HepG2 (cell line): Measurements from ENCODE around the gene MT1A. TPM values are rescaled to one million over a fixed set of nuclear protein-coding genes. Genes with fewer than 3 reads are reported as not detected.
A peak's percentile ranks its signal among the peaks of the same experiment; 100 is the strongest.

ENCODE experiments used
- ATRX ChIP-seq: sonication (generic); formaldehyde crosslinking; IDR thresholded peaks from 2 replicates; pipeline ENCODE4 v1.4.0; 2020; ENCODE audit warnings: missing genetic modification reagents, borderline replicate concordance
- HNRNPL ChIP-seq: fragments of 200-400 bp; formaldehyde crosslinking; IDR thresholded peaks from 2 replicates; pipeline ENCODE4 v1.6.1; 2017; ENCODE audit warnings: mild to moderate bottlenecking, low read depth, low read length
- HNRNPUL1 ChIP-seq: fragments of 200-400 bp; formaldehyde crosslinking; IDR thresholded peaks from 2 replicates; pipeline ENCODE4 v1.6.1; 2017; ENCODE audit warnings: low read depth, mild to moderate bottlenecking, low read length, moderate library complexity
- HOXA3 ChIP-seq: sonication (generic); formaldehyde crosslinking; IDR thresholded peaks from 2 replicates; pipeline ENCODE4 v1.5.0; 2020; ENCODE audit warnings: missing genetic modification reagents
- KLF16 ChIP-seq, 2 experiments: sonication (generic) in 1 of 2; formaldehyde crosslinking in 1 of 2; IDR thresholded peaks; 2 replicates each; pipeline versions ENCODE4 v1.6.1 to v1.8.0; 2016 to 2023; ENCODE audit warnings: missing genetic modification reagents in 2 of 2, missing compliant biosample characterization in 1 of 2
- KMT2A ChIP-seq: sonication (generic); formaldehyde crosslinking; IDR thresholded peaks from 2 replicates; pipeline ENCODE4 v1.4.0; 2020; ENCODE audit warnings: missing genetic modification reagents
- KMT2B ChIP-seq: IDR thresholded peaks from 2 replicates; pipeline ENCODE4 v1.6.1; 2016; ENCODE audit warnings: missing genetic modification reagents, missing compliant biosample characterization
- MAFK ChIP-seq, 2 experiments: IDR thresholded peaks in 1 of 2; conservative IDR thresholded peaks in 1 of 2; 2 replicates each; pipeline ENCODE4 v1.6.1; 2011; ENCODE audit warnings: improper control_type of control experiment in 2 of 2, low read length in 2 of 2
- NFKBIZ ChIP-seq: IDR thresholded peaks from 2 replicates; pipeline ENCODE4 v1.6.1; 2018; ENCODE audit warnings: missing genetic modification reagents, missing compliant biosample characterization
- NR3C1 ChIP-seq: sonication (generic); formaldehyde crosslinking; IDR thresholded peaks from 2 replicates; pipeline ENCODE4 v1.4.0; 2020; ENCODE audit warnings: missing genetic modification reagents
- PHF21A ChIP-seq: sonication (generic); formaldehyde crosslinking; IDR thresholded peaks from 2 replicates; pipeline ENCODE4 v1.5.0; 2020; ENCODE audit warnings: mild to moderate bottlenecking, missing genetic modification reagents
- POLR2A ChIP-seq, 2 experiments: IDR thresholded peaks; 2 replicates each; pipeline ENCODE4 v1.6.1; 2011; ENCODE audit warnings: low read depth in 2 of 2, low read length in 2 of 2, mild to moderate bottlenecking in 1 of 2, moderate library complexity in 1 of 2; ENCODE audit not compliant: insufficient read depth in 1 of 2
- SUZ12 ChIP-seq: fragments of 150-350 bp; IDR thresholded peaks from 2 replicates; pipeline ENCODE4 v1.6.1; 2014; ENCODE audit warnings: low read depth, low read length
- ZFX ChIP-seq: sonication (generic); formaldehyde crosslinking; IDR thresholded peaks from 2 replicates; pipeline ENCODE4 v1.4.0; 2020; ENCODE audit warnings: mild to moderate bottlenecking, low read depth, missing genetic modification reagents, moderate library complexity
- ZNF577 ChIP-seq: sonication (generic); formaldehyde crosslinking; IDR thresholded peaks from 2 replicates; pipeline ENCODE4 v1.4.0; 2020; ENCODE audit warnings: mild to moderate bottlenecking, low read depth, missing genetic modification reagents, borderline replicate concordance
- polyA plus RNA-seq, 8 experiments: library from polyadenylated mRNA; depleted of rRNA in 3 of 8; stranded (reverse) in 7 of 8; unstranded in 1 of 8; fragments of >200 nt; fragmentation: Illumina TruSeq in 4 of 8; extraction: Trizol in 4 of 8; gene quantifications; 2 replicates each; pipeline versions ENCODE4 v1.2.1 to v1.2.3, GENCODE V29; 2011 to 2016; ENCODE audit warnings: low read depth in 4 of 8, missing spikeins in 1 of 8, mixed read lengths in 1 of 8; ENCODE audit not compliant: insufficient read depth in 1 of 8
- total RNA-seq, 5 experiments: library from RNA; depleted of rRNA; stranded (reverse); fragments of >200 nt; fragmentation: Illumina TruSeq; extraction: Trizol; gene quantifications; 2 replicates each; pipeline ENCODE4 v1.2.3, GENCODE V29; 2016; ENCODE audit warnings: low read depth in 1 of 5
- TF ChIP-seq, protein P1 (sequence below): IDR thresholded peaks from 2 replicates; pipeline ENCODE4 v1.6.1; 2016; ENCODE audit warnings: low read depth, borderline replicate concordance
- TF ChIP-seq, protein P2 (sequence below): sonication (generic); formaldehyde crosslinking; IDR thresholded peaks from 2 replicates; pipeline ENCODE4 v1.8.0; 2022; ENCODE audit warnings: mild to moderate bottlenecking, missing genetic modification reagents
- TF ChIP-seq, protein P3 (sequence below): IDR thresholded peaks from 2 replicates; pipeline ENCODE4 v1.6.1; 2012; ENCODE audit warnings: inconsistent platforms
- TF ChIP-seq, protein P4 (sequence below): sonication (generic); formaldehyde crosslinking; IDR thresholded peaks from 2 replicates; pipeline ENCODE4 v1.4.0; 2020; ENCODE audit warnings: mild to moderate bottlenecking, missing genetic modification reagents
- TF ChIP-seq, protein P5 (sequence below), 2 experiments: sonication (generic) in 1 of 2; formaldehyde crosslinking in 1 of 2; IDR thresholded peaks; 2 replicates each; pipeline versions ENCODE4 v1.6.1 to v1.9.0; 2014 to 2022; ENCODE audit warnings: antibody characterized with exemption in 1 of 2, borderline replicate concordance in 1 of 2, inconsistent platforms in 1 of 2, low read depth in 1 of 2, missing genetic modification reagents in 1 of 2

Gene MT1A
- total and polyA plus RNA-seq, 2 of the 13 experiments (the other 11 are each of a cell fraction or from before 2014, with no cell fraction given): 8.3 to 10.4 TPM

DNA sequence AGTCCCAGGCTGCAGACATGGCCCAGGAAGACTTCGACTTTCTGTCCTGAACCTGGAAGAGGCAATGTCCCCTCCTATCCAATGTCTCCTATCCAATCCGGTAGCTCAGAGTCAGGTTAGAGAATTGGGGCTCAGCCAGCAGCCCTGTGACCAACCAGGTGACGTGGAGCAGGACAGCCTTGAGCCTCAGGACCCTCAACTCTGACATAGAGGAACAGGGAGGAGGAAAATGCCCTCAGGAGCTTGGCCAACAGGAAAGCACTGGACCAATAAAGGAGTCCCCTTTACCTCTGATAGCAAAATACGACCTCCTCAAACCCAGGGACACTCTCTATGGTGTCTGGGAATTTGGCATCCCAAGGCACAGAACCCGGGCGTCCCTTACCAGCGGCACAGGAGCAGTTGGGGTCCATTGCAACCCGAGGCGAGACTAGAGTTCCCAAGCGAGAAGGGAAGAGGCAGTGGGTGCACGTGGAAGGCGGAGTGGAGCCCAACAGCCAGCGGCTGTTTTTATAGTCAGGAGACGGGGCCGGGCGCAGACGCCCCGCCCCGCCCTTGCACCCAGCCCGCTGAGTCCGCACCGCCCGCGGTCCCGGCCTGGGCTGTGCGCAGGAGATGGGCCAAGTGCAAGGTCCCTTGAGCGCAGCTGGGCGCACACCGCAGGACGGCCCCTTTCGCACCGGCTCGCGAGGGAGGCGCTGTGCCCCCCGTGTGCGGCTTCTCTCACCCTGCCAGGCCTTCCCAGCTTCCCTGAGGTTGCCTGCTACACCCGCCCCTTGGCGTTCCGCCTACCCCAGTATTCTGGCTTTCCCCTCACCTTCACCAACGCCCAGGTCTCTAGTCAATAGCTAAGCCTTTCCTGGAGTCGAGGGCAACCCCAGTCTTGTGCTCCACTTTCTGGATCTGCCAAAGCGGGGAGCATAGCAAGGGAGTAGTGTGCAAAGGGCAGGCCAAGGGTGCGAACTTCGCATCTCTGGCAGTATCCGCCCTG, 29.4 kb downstream of the MT1A start, which contains the start of gene MT1G (continued):
- no peak for TF ChIP-seq HNRNPUL1
- no peak for TF ChIP-seq MAFK (conservative IDR thresholded peaks at IDR 0.05 in 1 of 2, IDR thresholded peaks at IDR 0.05 in 1 of 2; ENCODE audit: low read length in 2 of 2)
- TF ChIP-seq KLF16 (CRISPR knock-in tag; IDR thresholded peaks at IDR 0.05): no peak
- TF ChIP-seq HOXA3 (CRISPR knock-in tag): peak; percentile 69; the same call in 1 of the 2 replicates
- TF ChIP-seq SUZ12: no peak
- TF ChIP-seq, protein P1, sequence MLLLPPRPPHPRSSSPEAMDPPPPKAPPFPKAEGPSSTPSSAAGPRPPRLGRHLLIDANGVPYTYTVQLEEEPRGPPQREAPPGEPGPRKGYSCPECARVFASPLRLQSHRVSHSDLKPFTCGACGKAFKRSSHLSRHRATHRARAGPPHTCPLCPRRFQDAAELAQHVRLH: no peak
- no peak for TF ChIP-seq KMT2B (CRISPR knock-in tag)
- TF ChIP-seq ATRX (CRISPR knock-in tag): no peak
- TF ChIP-seq ZNF577: no peak
- peak; percentile 89 to 90 for TF ChIP-seq POLR2A (IDR thresholded peaks at IDR 0.05; ENCODE audit: insufficient read depth in 1 of 2, low read depth in 2 of 2, low read length in 2 of 2)
- 0 out of 2 replicates have a peak, but pooled peaks have one; percentile 44 for TF ChIP-seq KMT2A (CRISPR knock-in tag)
- TF ChIP-seq, protein P2, sequence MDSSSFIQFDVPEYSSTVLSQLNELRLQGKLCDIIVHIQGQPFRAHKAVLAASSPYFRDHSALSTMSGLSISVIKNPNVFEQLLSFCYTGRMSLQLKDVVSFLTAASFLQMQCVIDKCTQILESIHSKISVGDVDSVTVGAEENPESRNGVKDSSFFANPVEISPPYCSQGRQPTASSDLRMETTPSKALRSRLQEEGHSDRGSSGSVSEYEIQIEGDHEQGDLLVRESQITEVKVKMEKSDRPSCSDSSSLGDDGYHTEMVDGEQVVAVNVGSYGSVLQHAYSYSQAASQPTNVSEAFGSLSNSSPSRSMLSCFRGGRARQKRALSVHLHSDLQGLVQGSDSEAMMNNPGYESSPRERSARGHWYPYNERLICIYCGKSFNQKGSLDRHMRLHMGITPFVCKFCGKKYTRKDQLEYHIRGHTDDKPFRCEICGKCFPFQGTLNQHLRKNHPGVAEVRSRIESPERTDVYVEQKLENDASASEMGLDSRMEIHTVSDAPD (CRISPR knock-in tag): no peak
- TF ChIP-seq, protein P3, sequence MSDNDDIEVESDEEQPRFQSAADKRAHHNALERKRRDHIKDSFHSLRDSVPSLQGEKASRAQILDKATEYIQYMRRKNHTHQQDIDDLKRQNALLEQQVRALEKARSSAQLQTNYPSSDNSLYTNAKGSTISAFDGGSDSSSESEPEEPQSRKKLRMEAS: 0 out of 2 replicates have a peak, but pooled peaks have one; percentile 68
- peak; percentile 67; the same call in 1 of the 2 replicates for TF ChIP-seq ZFX (CRISPR knock-in tag)
- TF ChIP-seq PHF21A (CRISPR knock-in tag): peak; percentile 93
- TF ChIP-seq, protein P4, sequence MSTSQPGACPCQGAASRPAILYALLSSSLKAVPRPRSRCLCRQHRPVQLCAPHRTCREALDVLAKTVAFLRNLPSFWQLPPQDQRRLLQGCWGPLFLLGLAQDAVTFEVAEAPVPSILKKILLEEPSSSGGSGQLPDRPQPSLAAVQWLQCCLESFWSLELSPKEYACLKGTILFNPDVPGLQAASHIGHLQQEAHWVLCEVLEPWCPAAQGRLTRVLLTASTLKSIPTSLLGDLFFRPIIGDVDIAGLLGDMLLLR: no peak; the same call in 1 of the 2 replicates
- TF ChIP-seq, protein P5, sequence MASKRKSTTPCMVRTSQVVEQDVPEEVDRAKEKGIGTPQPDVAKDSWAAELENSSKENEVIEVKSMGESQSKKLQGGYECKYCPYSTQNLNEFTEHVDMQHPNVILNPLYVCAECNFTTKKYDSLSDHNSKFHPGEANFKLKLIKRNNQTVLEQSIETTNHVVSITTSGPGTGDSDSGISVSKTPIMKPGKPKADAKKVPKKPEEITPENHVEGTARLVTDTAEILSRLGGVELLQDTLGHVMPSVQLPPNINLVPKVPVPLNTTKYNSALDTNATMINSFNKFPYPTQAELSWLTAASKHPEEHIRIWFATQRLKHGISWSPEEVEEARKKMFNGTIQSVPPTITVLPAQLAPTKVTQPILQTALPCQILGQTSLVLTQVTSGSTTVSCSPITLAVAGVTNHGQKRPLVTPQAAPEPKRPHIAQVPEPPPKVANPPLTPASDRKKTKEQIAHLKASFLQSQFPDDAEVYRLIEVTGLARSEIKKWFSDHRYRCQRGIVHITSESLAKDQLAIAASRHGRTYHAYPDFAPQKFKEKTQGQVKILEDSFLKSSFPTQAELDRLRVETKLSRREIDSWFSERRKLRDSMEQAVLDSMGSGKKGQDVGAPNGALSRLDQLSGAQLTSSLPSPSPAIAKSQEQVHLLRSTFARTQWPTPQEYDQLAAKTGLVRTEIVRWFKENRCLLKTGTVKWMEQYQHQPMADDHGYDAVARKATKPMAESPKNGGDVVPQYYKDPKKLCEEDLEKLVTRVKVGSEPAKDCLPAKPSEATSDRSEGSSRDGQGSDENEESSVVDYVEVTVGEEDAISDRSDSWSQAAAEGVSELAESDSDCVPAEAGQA (IDR thresholded peaks at IDR 0.05; ENCODE audit: low read depth): no peak
- TF ChIP-seq, protein P5 (CRISPR knock-in tag; IDR thresholded peaks at IDR 0.05; ENCODE audit: borderline replicate concordance): no peak
- no peak for TF ChIP-seq NR3C1 (CRISPR knock-in tag)
- TF ChIP-seq HNRNPL: 0 out of 2 replicates have a peak, but pooled peaks have one; percentile 31
- no peak for TF ChIP-seq NFKBIZ (CRISPR knock-in tag)
